NAMALWA (cell line): ENCODE measurements around the gene INHBA.

Experiments
- DNase-seq: peaks from one replicate; pipeline ENCODE4 v3.0.0-alpha.2; 2015; ENCODE audit warnings: low spot score

Gene INHBA

DNA sequence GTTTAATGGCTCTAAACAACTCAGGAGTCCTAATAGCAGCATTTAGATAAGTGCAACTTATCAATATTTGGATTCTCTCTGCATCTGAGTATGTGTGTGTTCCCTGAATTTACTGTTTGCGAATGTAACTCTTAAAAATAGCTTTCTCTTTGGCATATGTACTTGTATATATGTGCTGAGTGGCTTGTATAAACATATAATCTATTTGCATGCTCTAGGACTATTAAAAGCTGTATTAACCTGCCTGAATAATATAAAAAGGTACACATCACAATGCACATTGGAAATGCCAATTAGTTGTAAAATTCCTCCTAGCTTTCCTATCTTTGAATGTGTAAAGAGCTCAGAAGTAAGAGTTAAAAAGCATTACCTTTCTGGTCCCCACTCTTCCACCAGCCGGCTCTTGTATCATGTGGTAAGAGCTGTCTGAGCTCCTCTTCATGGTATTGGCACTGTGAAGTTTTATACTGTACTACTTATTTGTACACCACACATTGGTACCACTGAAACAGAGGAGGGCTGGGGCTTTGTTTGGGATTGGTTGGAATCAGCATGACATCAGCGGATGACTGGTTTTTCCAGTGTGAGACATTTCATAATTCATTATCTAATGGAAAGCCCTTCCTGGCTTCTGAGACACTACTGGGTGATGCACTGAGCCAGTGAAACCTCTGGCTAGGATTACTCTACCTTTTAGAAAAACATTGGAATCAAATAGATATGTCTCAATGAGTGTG, at the start of gene INHBA:
Gene INHBA (minus strand): TSS at position 456 of the 737 bp plus-strand sequence. CDS start 2,716 bp downstream, outside the sequence.
- no peak for DNase-seq

DNA sequence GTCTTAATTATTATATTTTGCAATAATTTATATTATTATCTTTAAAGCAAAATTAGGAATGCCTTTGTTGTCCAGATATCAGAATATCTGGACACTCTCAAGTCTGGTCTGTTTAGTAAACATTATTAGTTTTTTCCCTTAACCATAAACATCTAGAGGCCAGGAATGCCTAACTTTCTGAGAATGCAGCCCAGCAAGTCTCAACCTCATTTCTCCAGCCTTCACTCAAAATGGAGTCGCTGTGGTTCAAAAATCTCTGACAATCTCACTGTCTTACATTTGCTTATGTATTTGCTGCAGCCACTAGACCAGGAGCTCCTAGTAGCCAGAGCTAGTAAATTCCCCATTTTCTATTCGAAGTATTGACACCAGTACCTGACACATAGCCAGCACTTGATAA, 49.7 kb upstream of the INHBA start:
- DNase-seq, result no peak

DNA sequence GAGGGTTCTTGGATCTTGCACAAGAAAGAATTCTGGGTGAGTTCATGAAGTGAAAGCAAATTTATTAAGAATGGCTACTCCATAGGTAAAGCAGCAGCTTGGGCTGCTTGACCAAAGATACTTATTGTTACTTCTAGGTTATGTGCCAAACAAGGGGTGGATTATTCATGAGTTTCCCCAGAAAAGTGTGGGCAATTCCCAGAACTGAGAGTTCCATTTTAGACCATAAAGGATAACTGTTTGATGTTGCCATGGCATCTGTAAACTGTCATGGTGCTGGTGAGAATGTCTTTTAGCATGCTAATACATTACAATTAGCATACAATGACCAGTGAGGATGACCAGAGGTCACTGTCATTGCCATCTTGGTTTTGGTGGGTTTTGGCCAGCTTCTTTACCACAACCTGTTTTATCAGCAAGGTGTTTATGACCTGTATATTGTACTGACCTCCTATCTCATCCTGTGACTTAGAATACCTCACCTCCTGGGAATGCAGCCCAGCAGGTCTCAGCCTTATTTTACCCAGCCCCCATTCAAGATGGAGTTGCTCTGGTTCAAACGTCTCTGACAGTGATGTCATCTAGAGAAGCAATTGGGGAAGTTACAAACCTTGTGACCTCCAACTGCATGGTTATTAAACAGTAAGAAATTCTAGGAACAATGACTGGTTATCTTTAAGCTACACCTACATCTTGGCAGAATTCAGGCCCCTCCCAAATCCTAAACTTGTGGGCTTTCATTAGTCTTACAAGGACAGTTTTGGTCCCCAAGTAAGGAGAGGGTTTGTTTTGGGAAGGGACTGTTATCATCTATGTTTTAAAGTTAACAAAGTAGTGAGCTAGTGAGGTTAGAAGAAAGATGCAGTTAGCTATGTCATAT, 48.0 kb upstream of the INHBA start:
- DNase-seq, result no peak

DNA sequence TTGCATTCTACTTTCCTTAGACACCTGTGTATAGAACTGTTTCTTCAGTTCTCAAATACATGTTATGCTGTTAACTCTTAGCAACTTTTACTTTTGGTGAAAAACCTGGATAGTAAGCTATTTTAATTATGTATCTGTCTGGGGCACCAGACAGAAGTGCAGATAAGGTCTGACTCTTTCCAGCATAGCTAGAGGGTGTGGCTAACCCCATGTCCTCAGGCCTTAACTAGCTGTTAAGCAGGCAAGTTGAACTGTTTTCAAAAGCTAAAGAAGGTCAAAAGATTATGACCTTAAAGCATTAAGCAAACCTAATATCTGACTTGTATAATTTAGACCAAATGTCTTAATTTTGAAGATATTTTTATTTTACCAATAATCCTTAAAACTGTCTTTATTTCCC, 45.1 kb upstream of the INHBA start:
- no peak for DNase-seq

DNA sequence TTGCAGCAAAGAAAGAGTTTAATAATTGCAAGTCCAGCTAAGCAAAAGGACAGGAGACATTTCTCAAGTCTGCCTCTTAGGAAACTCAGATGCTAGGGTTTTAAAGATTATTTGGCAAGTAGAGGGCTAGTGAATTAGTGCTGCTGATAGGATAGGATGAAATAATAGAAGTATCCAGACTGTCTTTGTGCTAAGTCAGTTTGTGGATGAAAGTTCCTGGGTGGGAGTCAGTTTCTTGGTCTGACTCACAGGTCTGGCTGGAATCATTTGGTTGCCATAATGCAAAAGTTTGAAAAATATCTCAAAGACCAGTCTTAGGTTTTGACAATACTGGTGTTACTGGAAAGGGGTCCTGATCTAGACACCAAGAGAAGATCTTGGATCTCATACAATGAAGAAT, 42.6 kb upstream of the INHBA start:
- DNase-seq, result no peak

DNA sequence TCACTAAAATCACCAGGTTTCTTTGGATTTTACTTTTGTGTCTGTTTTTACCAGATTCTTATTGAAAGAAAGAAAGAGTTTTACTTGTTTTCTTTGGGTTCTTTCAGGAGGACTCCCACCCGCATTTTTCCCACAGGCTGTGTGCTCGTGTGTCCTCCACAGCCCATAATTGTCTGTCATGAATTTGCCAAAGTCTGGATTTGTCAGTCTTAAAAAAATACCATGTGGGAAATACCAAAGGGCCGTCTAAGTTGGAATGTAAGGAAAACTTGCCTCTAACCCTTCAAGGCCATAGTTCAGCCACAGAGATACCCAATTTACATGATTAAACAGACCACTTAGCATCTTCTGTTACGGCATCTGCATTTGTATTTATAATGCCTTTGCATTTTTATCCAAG, 41.3 kb upstream of the INHBA start:
- DNase-seq, result no peak

DNA sequence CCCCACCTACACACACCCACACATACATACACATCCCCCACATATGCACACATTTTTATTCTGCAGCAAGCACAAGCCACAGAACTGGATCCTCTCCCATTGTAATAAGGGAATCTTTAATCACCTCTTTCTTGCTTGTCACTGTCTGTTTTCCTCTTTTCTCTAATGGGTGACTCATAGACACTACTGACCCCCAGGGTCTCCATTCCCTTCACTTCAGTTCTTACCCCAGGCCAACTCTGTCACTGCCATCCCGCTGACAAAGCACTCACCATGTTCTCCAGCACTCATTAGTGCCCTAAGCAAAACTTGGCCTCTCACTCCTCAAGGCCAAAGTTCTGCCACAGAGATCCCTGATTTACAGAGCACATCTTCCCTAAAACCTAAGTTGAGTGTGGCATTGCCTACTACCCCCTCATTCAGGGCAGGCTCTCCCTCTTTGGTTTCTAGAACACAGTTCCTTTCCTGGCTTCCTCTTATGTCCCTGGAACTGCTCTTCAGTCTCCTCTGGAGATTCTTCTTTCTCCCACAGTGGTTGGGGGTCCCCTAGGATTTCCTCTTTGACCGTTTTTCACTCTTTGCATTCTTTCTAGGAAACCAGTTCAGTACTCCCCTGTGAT, 39.6 kb upstream of the INHBA start:
- no peak for DNase-seq

DNA sequence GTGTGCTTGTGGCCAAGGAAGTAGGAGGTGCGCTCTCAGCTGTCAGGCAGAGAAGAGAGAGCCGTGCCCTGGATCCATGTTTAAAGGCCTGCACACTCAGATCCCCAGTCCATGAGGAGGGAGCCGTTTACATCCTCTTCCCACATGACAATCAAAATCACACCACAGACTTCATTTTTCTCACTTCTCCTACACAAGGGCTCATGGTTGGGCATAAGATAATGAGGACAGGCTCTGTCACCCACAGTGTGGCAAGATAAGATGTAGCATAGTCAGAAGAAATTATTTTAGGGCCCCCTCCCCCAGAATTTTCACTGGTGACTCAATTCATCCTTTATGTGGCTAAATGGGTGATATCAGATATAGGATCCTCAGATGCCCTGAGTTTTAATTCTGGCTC, 35.9 kb upstream of the INHBA start:
- DNase-seq, result no peak

DNA sequence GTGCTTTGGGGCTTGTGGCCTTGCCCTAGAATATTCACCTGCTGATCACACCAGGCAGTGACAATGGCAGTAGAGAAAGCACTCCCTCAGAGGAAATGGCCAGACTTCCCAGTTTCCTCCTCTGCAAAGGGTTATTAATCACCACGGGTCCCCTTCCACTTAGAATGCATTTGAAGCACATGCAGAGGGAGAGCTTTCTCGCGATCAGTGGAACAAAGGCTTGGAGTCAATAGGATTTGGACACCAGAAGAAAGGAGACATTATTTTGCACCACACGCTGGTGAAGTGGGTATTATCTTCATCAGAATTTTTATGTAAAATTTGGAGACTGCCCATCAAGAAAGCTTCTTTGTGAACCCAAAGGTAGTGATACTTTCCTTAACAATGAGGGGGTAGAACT, 35.4 kb upstream of the INHBA start:
- no peak for DNase-seq

DNA sequence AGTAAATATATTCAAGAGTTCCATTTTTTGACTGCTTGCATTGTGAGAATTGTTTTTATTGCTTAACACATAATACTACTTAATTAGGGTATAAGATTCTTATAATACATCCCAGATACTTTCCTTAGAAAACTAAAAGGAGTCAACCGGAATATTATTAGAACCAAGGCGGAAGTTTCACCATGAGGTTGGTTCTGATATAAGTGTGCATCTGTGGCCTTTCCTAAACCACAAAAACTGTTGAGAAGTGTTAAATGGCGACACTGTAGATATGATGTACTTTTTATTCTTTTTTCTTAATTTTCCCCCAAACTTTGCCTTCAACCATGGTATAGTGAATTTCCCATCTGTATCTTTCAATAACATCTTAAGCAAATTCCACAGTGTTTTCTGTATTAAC, 32.3 kb upstream of the INHBA start:
- DNase-seq, result no peak

DNA sequence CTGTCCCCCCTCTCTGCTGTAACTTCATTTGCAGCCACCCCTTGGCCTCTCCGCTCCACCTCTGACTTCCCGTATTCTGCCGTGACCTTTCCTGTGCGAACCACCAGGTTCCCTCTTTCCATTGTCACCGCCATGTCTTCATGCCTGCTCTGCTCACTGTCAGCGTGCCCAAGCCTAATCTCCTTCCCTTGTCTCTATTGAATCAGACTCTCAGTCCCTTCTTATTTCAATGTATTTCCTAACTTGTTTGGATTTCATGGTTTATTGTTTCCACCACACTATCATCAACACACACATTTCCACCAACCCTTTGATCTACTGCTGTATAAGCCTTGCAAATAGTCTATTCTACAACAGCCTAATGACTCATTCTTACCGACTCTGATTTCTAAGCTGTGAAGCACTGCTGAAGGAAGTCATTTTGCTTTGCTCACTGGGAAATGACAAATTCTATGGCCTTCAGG, 30.0 kb upstream of the INHBA start:
- no peak for DNase-seq

DNA sequence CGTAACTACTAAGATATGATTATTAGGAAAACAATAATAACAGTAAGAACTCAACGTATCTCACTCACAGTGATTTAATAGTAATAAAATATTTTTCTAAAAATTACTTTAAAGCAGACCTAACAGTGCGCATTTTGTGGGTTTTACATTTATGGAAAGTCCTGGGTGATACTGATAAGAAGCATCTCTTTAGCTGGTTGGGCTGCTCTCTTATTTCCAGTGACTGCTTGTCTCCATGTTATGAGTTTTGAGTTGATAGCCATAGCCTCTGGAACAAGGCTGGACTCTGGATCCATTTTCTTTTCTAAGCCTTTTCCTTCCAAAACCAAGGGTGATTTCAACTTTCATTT, 29.5 kb upstream of the INHBA start:
- DNase-seq, result no peak

DNA sequence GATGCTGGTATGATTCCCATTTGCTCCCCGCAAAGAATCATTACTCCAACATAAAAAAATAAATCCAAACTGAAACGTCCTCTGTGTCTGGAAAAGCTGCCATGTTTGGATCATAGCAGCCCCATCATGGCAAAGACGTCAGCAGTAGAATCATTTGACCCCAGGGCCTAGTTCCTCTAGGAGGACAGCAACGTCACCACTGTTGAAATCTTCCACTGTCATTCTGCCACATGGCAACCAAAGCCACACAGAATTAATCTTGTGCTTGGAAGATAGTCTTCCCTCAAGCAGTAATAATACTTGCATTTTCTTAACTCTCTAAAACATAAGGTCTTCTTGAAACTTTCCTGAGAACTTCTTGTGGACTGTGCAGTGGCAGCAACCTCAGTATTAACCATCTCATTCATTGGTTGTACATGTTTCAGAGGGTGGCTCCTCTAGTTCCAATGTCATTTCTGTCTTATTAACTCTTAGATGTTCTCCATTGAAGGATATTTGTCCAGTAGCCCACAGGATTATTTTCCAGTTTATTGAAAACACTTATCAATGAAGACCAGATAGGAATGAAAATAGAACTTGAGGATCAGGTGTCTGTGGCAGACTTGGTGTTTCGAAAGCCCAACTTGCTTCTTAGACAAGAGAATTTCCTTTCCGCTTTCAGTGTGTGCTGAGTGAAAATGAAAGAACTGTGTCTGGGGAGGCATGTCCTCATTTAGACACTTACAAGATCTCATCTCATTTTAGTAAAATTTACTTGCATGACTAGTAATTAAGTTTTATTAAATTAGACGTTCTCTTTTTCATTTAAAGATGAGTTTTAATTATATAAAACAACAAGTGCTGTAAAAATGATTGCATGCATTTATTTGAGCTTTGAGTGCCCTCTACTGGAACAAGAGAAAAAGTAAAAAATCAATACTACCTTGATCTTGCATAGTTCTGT, 28.9 kb upstream of the INHBA start:
- DNase-seq, result peak; percentile 39

DNA sequence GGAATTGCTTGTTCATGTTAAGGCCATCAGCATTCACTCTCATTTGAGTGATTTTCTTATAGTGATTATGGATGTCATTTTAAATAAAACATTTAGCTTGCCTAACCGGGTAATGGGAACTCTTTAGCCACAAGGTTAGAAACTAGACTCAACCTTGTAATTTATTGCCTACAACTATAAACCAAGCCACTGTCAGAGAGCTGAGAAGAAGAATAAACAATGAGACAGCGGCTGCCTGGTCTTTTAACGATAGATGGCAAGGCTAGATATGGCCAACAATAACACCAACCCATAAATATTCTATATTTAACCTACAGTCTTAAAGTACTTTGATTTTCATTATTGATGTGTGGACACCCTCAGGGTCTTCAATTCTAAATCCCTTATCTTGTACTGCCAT, 27.8 kb upstream of the INHBA start:
- no peak for DNase-seq

DNA sequence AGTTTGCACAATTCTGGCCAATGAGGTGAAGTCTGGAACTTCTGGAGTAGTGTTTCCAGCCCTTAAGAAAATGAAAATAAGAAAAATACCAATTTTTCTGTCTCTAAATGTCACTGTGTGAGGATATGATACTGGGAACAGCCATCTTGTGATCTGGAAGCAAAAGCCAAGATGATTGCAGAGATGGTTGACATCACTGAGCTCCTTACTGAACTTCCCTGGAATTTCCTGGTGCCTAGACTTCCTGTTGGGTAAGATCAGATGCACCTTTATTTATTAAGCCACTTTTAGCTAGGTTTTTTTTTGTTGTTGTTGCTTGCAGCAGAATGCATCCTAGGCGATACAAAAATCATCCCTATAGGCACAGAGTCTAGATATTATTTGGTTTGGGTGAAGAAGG, 27.3 kb upstream of the INHBA start:
- DNase-seq, result no peak

DNA sequence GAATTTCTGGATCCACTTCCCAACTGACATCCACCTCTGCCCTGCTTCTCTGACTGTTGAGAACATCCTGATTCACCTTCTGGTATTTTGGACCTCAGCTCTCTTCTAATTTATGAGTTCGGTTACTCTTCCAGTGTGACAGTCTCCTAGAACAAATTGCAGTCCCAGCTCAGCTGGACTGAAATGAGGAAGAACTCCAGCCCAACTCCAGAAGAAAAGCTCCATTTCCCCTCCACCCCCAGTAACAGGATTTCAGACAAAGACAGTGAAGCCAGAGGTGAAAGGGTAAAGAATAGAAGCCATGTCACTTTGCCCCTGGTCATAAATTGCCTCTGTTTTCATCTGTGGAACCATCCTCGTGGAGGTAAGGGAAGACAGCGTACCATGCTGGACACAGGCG, 26.2 kb upstream of the INHBA start:
- DNase-seq, result no peak

DNA sequence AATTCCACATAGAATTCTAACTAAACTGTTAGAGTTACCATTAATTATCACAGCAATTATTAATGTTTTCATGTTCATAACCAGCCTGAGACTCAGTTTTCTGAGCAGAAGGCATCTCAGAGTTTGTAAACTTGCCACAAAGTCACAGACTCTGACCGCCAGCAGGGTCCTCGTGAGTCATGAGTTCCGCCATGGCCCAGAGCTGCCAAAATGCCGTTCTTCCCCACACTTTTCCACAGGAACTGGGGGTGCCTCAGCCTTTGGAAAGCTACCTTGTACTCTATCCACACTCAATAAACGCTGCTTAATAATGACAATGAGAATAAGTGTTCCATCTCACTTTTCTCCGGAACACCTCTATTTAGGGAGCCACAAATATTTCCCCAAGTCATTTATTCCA, 22.1 kb upstream of the INHBA start:
- DNase-seq, result no peak

DNA sequence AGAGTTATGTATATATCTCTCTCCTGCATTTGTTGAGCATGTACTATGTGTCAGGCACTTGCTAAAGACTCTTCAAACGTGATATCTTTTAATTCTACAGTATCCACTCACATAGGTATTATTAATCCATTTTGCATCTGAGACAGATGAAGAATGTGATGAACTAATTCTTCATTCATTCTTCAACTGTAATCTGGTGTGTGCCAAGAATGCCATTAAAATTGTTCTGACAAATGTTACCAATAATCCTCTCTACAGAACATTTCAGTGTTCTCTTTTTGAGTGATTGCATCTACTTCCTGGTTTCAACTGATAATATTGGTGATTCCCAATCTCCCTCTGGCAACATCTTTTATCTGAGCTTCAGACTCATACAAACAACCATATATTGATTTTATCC, 18.0 kb upstream of the INHBA start:
- no peak for DNase-seq

DNA sequence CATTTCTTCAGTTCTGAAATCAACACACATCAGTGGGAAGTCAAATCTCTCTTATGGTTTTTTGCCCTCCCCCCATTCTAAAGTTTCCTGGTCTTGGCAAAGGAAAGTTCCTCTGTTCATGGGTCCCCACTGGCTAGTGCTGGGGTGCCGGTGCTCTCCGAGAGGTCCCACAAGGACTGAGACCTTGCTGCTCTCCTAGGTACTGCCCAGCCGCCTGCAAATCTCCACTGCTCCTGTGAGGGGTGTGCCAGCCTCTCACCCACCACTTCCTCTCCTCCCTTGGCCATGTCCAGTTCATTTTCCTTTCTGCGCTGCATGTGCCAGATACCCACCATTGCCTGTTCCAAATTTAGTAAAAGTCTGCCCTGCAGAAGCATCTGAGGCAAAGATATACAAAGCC, 17.2 kb upstream of the INHBA start:
- no peak for DNase-seq

DNA sequence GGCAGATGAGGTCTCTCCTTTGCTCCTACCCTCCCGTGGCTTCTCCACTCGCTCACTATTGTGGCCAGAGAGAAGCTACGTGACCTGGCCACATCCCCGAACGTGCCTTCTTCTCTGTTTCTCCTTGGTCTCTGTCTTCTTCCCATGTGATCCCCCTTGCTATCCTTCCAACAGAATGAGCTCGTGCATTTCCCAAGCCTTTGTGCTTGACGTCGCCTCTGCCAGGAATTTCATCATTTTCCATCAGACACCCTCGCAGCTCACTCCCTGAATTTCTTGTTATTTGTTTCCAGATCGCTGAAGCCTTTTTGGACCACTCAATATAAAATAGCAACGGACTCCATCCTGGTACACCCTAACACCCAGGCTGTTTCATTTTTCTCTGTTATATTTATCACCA, 13.8 kb upstream of the INHBA start:
- no peak for DNase-seq

DNA sequence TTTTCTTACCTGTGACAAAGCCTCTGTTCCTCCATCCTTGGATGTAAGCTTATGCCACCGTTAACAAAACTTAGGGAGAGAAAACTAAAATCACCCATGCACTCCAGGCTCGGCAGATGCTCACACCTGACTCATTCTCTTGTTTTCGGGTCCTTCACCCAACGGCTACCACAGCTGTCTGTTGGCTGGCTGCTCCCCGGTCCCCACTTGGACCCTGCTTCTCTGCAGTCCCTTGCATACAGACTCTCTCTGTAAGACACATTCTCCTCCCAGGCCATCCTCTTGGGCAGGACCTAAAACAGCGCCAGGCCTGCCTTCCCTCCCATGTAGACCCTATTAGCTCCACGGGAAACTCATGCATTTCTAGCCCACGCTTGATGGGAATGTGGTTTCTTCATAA, 12.1 kb upstream of the INHBA start:
- DNase-seq, result no peak
